H1 (cell line): ENCODE results near the gene SOCS6.

Experiments used
- CTCF ChIP-seq, 3 experiments: IDR thresholded peaks; 1 replicate in 2 of 3; 2 replicates in 1 of 3; pipeline versions ENCODE4 v1.5.1 to v1.6.1; 2011; ENCODE audit warnings: low read length in 3 of 3, mild to moderate bottlenecking in 3 of 3, inconsistent platforms in 2 of 3, low read depth in 1 of 3, moderate library complexity in 1 of 3; ENCODE audit not compliant: insufficient read depth in 1 of 3; ENCODE audit errors: control extremely low read depth in 1 of 3
- EP300 ChIP-seq, 2 experiments: IDR thresholded peaks; 1 replicate in 1 of 2; 2 replicates in 1 of 2; pipeline ENCODE4 v1.6.1; 2011 to 2012; ENCODE audit warnings: low read depth in 2 of 2, low read length in 2 of 2, mild to moderate bottlenecking in 2 of 2, borderline replicate concordance in 1 of 2, inconsistent platforms in 1 of 2, moderate library complexity in 1 of 2
- TCF12 ChIP-seq: IDR thresholded peaks from 2 replicates; pipeline ENCODE4 v1.6.1; 2011; ENCODE audit warnings: low read depth, mild to moderate bottlenecking, low read length

GRCh38 chr18:70329071-70329470 lies 40.2 kb downstream of the SOCS6 start:
- TF ChIP-seq TCF12 (no peak), CTCF (IDR thresholded peaks at IDR 0.05; ENCODE audit: control extremely low read depth in 1 of 3, insufficient read depth in 1 of 3, low read depth in 1 of 3, low read length in 3 of 3) (no peak), EP300 (IDR thresholded peaks at IDR 0.05; ENCODE audit: borderline replicate concordance in 1 of 2, low read depth in 2 of 2, low read length in 2 of 2) (no peak)
